ENCODE measurements around the gene SLC6A3. TPM values are rescaled to one million over a fixed set of nuclear protein-coding genes. Genes with fewer than 3 reads are reported as not detected.

The SLC6A3 gene
- total RNA-seq, 4 donors from 2014 or later = 0.16 TPM; not detected in 3

DNA sequence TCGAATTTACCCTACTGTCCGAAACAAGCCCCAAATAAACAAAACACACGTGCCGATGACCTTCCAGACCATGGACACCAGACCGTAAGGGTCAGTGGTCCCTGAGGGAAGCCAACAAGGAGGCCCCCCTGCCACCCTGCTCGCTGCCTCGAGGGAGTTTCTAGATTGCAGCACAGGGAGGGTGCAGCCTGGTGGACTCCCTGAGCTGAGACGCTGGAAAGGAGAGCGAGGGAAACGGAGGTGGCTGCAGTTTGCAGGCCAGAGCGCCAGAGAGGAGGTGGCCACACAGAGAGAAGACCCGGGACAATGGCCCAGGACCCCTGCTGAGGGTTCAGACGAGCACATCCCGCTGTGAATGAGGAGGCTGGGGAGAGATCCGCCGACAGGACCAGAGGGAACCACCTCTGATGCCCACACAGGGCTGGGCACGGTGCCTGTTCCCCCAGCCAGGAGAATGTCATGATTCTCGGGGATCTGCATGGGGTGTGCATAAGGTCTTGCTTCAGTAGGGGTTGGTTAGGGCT, 48.9 kb downstream of the SLC6A3 start:
- WGBS = 63% methylated on average over 18 of the region's 18 CpGs
- Histone ChIP-seq H3K4me1 (no peaks in the 10 kb centered on the region), H3K27me3 (peaks cover 73% of the 10 kb centered on the region), H3K27ac (no peak overlapping the region), H3K4me3 (no peak overlapping the region), H3K9me3 (no peaks in the 10 kb centered on the region), H3K36me3 (no peaks in the 10 kb centered on the region)
- TF ChIP-seq POLR2A (IDR thresholded peaks at IDR 0.05) (no peak), POLR2AphosphoS5 (IDR thresholded peaks at IDR 0.05) (no peak), EP300 (IDR thresholded peaks at IDR 0.05) (no peak)
- TF ChIP-seq, protein P1, sequence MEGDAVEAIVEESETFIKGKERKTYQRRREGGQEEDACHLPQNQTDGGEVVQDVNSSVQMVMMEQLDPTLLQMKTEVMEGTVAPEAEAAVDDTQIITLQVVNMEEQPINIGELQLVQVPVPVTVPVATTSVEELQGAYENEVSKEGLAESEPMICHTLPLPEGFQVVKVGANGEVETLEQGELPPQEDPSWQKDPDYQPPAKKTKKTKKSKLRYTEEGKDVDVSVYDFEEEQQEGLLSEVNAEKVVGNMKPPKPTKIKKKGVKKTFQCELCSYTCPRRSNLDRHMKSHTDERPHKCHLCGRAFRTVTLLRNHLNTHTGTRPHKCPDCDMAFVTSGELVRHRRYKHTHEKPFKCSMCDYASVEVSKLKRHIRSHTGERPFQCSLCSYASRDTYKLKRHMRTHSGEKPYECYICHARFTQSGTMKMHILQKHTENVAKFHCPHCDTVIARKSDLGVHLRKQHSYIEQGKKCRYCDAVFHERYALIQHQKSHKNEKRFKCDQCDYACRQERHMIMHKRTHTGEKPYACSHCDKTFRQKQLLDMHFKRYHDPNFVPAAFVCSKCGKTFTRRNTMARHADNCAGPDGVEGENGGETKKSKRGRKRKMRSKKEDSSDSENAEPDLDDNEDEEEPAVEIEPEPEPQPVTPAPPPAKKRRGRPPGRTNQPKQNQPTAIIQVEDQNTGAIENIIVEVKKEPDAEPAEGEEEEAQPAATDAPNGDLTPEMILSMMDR (IDR thresholded peaks at IDR 0.05) = no peak
- DNase-seq (ENCODE audit: low spot score in 2 of 2) = no peak

DNA sequence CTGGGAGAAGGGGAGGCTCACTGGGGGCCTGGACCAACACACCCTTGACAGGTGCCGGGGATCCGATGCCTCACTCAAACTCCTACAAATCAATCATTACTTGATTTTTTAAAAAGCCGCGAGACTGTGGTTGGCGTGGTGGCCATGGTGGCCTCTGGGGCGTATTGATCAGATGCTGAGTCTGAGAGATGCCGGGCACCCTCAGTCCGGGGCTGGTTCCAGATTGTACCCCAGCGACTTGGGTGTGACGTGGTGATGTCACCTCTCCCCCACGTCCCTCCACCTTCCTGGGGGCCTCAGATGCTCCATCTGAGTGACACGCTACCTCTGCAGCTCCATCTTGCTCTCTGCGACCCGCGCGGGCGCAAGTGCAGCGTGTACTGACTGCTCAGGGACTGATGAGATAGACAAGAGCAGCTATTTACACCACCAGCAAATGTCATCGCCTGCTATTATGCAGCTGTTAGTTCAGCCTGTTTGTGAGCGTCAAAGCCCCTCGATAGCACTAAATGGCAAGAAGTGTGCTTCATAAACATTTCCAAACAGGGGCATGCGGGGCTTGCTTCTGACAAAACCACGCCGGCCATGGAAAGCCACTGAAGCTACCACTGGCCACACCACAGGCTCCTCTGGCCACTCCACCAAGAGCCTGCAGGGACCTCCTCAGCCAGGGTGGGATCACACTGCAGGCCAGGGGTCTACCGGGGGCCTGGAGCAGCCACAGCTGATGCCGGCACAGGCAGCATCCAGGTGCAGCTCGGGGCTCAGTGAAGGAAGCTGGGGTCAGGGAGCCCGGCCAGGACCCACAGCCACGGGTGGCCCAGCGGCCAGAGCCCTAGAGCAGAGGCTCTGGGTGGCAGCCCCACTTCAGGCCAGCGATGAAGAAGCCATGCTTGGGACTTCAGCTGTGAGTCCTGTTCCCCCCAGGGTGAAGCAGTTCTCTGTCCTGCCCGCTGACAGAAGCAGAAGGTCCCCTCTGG, 50.1 kb downstream of the SLC6A3 start:
- Histone ChIP-seq H3K4me1 (no peaks in the 10 kb centered on the region), H3K27me3 (peaks cover 79% of the 10 kb centered on the region), H3K9me3 (no peaks in the 10 kb centered on the region), H3K27ac (no peak overlapping the region), H3K36me3 (no peaks in the 10 kb centered on the region), H3K4me3 (no peak overlapping the region)
- TF ChIP-seq, protein P1 (IDR thresholded peaks at IDR 0.05) = no peak
- TF ChIP-seq POLR2A (IDR thresholded peaks at IDR 0.05) (no peak), POLR2AphosphoS5 (IDR thresholded peaks at IDR 0.05) (no peak), EP300 (IDR thresholded peaks at IDR 0.05) (no peak)
- no peak for DNase-seq (ENCODE audit: low spot score in 2 of 2)
- WGBS = 86% methylated on average over 18 of the region's 32 CpGs

DNA sequence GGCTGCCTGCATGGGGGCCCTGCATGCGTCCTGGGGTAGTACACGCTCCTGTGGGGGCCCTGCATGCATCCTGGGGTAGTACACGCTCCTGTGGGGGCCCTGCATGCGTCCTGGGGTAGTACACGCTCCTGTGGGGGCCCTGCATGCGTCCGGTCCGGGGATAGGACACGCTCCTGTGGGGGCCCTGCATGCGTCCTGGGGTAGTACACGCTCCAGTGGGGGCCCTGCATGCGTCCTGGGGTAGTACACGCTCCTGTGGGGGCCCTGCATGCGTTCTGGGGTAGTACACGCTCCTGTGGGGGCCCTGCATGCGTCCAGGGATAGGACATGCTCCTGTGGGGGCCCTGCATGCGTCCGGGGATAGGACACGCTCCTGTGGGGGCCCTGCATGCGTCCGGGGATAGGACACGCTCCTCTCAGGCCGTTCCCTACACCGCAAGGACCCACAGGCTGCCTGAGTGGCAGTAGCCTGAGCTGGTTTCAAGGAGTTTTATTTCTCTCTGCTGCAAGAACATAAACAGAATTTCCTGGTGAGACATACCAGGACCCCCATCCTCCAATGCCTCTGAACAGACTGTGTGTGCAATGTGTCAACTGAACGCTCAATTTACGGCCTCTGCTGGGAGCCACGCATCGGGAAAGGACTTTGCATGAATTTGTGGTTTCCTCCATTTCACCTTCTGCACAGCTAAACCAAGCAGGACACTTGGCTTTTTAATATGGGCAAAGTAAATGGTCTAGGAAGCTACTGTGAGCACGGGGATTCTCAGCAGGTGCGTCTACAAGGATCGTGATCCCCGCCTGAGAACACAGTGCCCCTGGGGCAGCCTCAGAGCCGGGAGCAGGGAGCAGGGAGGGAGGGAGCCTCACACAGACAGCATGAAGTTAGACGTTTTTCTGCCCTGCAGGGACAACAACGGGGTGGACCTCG, 51.4 kb downstream of the SLC6A3 start:
- H3K36me3 ChIP-seq = no peaks in the 10 kb centered on the region
- H3K27me3 ChIP-seq = peaks cover 73% of the 10 kb centered on the region
- TF ChIP-seq, protein P1 (IDR thresholded peaks at IDR 0.05) = no peak
- TF ChIP-seq EP300 (IDR thresholded peaks at IDR 0.05) = no peak
- no peak for TF ChIP-seq POLR2A (IDR thresholded peaks at IDR 0.05)
- H3K4me3 ChIP-seq = no peak overlapping the region
- WGBS = 21% methylated on average over 13 of the region's 36 CpGs
- DNase-seq (ENCODE audit: low spot score in 2 of 2) = no peak
- H3K27ac ChIP-seq = no peak overlapping the region
- H3K9me3 ChIP-seq = no peaks in the 10 kb centered on the region
- H3K4me1 ChIP-seq = no peaks in the 10 kb centered on the region

DNA sequence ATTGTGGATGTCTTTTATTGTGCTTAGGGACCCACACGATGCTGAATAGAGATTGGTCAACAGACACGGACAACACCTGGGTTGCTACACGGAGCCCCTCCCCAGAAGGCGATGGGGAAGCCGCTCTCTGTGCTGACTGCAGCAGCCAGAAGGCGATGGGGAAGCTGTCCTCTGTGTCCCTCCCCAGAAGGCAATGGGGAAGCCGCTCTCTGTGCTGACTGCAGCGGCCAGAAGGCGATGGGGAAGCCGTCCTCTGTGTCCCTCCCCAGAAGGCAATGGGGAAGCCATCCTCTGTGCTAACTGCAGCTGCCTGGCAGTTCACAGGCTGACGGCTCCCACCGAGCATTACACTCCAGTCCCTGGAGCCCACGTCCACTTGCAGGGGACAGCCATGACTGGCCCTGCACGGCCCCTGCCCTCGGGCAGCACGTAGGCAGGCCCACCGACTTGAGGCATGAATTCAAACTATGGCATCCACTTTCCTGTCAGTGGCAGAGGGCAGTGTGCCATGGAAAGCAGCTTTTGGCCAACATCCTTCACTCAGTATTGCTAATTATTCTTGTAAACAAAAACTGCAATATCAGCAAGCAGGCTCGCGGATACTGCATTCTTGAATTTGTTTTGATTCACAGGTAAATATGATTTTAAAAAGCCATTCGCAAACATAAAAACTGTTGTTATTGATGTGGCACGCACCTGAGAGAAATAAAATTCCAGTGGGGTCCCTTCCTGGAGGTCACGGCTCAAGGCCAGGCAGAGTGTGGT, 52.3 kb downstream of the SLC6A3 start:
- WGBS = 67% methylated on average over 17 of the region's 22 CpGs
- peaks cover 73% of the 10 kb centered on the region for H3K27me3 ChIP-seq
- no peak for TF ChIP-seq POLR2A (IDR thresholded peaks at IDR 0.05)
- TF ChIP-seq EP300 (IDR thresholded peaks at IDR 0.05) = no peak
- TF ChIP-seq, protein P1 (IDR thresholded peaks at IDR 0.05) = no peak
- no peak for TF ChIP-seq POLR2AphosphoS5 (IDR thresholded peaks at IDR 0.05)

More for the DNA sequence above, 52.3 kb downstream of the SLC6A3 start:
- Histone ChIP-seq H3K27ac (no peak overlapping the region), H3K4me1 (no peaks in the 10 kb centered on the region), H3K9me3 (no peaks in the 10 kb centered on the region), H3K4me3 (no peak overlapping the region), H3K36me3 (no peaks in the 10 kb centered on the region)
- no peak for DNase-seq (ENCODE audit: low spot score in 2 of 2)

Measured in suprapubic skin (tissue), 4 donors.